Fibroblast of gingiva (primary cell): ENCODE data around the gene MYL5.
A peak's percentile ranks its signal among the peaks of the same experiment; 100 is the strongest.
"Not testable (repeated sequence)": the region's sequence is repeated elsewhere in the genome, so short reads cannot be mapped to it uniquely, and the experiment has no call there.

ENCODE experiments used
- DNase-seq: peaks from one replicate; pipeline ENCODE4 v3.0.0-alpha.2; 2011; ENCODE audit warnings: low read depth

MYL5 gene

DNA sequence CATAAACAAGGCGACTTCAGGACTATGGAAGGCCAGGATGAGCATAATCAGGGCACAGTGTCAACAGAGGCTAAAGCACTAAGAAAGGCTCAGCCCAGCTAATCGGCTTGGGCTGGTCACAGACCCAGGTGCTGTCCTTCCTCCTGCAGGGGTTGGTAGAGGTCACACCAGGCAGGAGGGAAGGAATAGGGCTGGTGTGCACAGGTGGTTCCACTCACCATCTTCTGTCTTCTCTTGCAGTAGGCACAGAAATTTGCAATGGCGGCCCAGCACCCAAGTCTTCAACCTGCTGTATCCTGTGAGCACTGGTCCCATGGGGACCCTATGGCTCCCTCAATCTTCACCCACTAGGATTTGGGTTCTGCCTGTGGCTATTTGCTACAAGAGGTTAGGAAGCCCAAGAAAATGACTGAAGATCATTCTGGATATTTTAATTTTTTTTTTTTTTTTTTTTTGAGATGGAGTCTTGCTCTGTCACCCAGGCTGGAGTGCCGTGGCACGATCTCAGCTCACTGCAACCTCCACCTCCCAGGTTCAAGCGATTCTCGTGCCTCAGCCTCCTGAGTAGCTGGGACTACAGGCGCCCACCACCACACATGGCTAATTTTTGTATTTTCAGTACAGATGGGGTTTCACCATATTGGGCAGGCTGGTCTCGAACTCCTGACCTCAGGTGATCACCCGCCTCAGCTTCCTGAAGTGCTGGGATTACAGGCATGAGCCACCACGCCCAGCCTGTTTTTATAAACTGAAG is 4.4 kb upstream of the MYL5 start:
- not testable (repeated sequence) for DNase-seq

DNA sequence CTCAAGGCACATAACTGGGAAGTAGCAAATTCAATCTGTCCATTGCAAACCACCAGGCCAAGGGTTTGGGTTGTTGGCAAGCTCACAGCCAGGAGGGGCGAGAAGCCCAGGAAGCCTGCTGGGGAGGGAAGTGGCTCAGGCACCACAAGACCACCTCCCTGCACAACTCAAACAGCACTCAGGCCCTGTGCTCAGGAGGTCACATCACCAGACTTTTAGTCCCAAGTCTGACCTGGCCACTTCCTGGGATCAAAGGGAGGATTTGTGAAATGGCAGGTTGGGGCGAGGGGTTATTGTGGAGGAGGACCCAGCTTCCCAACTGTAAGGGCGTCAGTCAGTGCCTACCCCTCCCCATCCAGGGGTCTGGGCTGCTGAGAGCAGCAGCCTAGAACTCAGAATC is 2.6 kb upstream of the MYL5 start:
- no peak for DNase-seq

DNA sequence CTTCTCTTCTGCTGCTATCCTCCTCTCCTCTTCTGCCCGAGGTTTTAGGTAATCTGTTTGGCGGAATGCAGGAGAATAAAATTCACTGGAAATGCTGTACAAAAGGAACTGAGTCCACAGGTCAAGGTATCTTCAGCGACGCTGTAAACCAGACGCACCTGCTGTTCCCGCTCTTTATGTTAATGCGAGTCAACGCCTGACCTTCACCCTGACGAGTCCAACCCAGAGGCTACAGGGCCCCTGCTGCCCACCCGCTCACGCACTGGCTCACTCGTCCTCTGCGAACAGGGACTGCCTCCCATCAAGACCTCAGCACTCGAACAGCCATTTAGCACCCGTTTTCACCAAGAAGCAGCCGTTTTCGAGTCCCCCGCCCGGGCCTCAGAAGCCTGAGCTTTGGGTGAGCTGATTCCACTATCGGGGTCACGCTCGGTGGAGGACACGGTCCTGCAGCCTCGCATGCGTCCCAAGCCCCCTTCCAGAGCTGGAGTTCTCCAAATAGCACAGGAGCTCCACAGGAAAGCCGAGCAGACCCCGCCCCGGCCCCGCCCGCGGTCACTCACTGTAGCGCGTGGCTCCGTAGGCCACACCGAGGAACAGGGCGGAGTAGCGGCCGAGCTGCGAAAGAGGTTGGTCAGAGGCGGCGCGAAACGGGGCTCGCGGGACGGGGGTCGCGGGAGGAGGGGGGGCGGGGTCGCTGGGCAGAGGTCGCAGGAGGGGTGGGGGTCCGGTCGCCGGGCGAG is 822 bp upstream of the MYL5 start:
- DNase-seq = peak; percentile 26

DNA sequence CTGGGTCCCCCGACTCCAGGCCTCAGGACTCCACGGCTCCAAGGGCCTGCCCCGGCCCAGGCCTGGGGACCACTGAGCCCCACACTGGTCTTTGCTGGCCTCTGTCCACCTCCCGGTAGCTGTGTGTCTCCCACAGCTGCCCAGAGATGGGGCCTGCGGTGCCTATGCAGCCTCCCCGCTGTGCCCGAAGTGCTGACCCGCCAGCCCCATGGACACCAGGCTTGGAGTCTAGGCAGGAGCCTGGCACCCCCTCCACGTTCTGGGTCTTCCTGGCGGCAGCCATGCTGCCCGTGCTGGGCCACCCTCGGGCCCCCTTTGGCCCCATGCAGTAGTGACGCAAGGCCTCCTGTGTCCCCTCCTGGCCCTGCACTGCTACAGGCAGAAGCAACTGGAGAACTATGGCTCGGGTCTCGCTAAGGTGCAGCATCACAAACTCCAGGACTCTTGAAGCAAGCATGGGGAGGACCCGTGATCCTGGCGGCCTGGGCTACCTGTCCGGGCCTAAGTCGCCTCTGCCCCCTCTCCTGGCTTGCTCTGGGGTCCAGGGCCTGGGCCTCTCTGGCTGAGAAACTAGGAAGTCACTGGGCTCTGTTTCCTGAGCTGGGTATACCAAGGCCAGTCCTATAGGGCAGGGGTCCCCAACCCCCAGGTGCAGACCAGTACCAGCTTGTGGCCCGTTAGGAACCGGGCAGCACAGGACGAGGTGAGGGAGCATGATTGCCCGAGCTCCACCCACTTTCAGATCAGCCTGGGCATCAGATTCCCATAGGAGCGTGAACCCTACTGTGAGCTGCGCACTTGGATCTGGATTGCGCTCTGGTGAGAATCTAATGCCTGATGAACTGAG is 917 bp downstream of the MYL5 start:
- no peak for DNase-seq

DNA sequence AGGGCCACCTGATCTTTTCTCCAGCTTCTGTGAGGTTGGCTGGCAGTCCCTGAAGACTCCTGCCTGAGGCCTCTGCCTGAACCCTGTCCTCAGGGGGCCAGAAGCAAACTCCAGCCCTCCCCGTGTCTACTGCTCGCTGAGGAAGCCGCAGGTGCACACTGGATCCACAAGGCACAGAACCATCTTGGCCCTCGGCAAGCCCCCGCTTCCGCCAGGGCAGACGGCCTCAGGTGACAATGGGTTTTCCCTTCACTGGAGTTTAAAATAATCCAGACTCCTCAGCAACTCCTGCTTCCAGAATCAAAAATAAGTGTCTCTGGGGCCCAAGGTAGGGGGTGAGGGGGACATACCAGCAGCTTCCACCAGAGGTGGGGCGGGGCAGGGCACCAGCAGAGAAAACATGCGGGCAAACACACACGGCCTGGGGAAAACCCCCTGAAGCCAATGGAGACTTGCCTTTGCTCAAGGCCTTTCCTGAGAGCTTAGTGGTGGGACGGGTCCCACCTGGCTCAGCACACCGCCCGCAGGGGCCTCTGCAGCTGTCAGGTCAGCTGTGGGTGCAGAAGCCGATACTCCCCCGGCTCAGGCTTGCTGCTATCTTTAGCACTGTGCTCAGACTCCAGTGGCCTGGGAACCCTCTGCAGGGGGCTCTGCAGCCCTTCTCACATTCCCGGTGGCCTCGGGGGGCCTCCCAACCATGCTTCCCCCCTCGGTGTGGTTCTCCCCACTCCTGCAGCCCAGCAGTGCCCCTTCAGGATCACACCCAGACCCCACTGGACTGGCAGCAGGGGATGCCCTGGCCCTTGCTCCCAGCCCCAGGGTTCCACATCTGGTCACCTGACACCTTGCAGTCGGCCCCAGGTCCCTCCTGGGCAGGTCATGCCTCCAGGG is 1.9 kb downstream of the MYL5 start:
- DNase-seq = no peak

DNA sequence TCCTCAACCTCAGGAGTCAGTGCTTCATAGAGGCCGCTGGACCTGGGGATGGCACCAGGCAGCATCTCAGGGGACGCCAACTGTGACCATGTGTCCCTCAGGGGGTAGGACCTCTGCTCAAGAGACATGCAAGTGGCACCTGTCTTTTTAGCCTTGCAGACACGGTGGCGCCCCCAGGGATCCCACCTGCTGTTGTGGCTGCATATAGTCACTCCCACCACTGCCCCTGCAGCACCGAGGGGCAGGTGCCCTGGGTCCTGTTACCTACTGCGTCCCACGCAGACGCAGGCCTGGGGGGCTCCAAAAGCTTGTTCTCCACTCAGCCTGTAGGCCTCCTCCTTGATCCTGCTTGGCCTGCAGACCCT is 2.5 kb downstream of the MYL5 start:
- no peak for DNase-seq

DNA sequence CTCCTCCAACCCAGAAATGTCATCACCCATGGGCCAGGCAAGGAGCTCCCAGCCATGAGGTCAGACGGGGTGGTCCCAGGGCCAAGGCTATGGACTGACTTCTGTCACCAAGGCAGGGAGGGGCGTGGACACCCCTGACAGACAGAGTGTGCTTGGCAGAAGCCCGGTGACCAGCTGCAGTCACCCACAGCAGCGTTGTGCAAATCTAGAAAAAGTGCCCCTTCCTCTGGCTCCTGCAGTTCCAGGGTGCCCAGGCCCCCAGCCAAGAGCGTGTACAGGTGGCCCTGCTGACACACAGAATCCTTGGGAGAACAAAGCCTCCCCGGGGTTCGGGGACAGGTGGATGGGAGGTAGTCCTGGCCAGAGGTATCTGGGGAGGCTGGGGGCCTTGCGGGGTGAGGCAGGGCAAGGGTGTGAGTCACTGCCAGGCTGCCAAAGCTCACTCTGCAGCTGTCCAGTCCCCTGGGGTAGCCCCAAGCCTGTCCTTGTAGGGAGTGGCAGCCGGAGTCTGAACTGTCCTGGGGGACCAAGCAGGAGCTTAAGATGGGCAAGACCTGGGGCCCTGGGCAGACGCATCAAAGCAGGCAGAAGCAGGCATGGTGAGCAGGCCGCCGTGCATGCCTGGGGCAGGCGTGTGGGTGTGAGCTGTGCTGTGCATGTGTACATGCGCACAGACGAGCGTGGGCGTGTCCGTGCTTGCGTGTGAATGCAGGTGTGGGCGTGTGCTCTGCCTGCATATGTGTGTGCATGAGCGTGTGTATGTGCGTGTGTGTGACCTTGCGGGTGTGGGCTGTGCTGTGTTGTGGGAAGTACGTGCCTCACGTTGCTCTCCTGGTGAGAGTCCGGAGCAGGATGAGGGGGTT is 3.3 kb downstream of the MYL5 start:
- no peak for DNase-seq

DNA sequence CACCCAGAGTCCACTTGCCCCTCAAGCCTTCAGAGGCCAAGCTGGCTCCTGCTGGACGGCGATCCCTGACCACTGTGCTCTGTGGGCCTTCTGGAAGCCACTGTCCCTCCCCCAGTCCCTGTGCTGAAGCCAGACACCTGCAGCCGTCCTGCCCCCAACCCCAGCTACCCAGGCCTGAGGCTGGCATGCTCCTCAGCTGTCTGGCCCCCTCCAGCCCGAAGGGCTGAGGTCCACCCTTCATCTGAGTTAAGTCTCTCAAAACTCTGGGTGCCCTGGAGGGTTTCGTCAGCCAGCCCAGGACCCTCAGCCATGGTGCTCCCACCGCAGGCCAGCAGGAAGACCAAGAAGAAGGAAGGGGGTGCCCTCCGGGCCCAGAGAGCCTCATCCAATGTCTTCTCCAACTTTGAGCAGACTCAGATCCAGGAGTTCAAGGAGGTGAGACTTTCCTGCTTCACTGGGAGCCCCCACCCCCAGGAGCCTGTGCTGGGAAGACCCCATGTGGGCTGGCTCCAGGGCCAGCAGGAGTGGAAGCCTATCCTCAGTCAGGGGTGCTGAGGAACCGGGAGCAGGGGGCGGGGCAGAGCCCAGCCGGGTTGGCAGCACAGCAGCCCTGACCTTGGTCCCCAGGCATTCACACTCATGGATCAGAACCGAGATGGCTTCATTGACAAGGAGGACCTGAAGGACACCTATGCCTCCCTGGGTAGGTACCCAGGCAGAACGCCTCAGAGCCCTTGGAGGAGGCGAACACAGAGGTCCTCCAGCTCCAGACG is 4.2 kb downstream of the MYL5 start:
- no peak for DNase-seq

DNA sequence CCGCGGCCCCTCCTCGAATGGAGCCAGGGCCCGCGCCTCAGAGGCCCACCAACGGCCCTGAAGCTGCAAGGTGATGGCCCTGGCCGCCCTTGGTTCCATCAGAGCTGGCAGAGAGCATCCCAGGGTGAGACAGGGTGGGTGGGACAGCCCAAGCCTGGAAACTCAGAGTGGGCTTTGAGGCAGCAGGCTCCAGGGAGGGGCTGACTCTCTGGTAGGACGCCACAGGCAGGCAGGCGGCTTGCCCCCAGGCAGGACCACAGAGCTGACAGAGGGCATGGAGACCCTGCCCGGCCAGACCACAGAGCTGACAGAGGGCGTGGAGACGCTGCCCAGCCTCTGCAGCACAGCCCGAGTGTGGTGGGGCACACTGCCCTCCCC is 4.8 kb downstream of the MYL5 start:
- DNase-seq = no peak

DNA sequence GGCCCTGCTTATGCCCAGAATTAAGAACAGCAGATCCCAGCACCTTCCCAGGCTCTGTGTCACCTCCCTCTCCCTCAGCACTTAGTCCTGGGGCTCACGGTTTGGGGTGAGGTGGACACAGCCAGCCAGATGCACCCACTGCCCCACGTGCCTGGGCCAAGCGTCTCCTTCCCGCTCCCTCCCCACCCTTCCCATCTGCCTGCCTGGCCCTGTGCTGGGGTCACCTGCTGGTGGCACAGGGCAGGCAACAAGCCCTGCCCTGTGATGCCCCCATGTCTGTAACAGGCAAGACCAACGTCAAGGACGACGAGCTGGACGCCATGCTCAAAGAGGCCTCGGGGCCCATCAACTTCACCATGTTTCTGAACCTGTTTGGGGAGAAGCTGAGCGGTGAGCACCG is 5.3 kb downstream of the MYL5 start:
- DNase-seq = no peak

DNA sequence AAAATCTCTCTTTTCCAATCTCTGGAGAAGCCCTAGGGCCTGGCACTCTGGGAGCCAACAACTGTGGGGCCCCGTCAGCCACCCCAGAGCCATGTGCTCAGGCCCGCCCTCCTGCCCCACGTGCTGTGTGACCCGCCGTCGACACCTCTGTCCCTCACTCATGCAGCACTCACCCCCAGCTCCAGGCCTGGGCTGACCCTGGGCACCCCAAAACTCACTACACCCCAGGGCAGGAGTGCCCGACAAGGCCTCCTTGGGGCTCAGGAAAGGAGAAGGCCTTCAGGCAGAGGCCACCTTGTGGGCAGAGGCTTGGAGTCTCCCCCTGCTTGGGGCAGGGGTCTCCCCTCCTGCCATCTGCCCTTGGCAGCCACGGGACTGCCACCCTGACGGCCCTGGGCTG is 5.7 kb downstream of the MYL5 start:
- no peak for DNase-seq

DNA sequence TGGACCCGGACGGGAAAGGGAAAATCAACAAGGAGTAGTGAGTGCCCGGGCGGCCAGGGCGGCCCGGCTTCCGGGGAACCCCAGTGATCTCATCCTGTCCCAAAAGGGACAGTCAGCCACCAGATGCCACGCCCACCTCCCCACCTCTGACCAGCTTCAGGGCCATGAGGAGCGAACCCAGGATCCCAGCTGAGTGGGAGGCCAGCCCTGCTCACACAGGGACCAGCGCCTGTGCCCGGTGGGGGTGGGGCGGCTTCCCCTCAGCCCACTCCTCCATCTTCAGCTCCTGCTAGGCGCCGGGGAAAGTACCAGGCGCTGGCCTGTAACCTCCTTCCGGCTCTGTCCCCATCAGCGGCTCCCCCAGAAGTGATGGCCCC is 6.2 kb downstream of the MYL5 start:
- no peak for DNase-seq

DNA sequence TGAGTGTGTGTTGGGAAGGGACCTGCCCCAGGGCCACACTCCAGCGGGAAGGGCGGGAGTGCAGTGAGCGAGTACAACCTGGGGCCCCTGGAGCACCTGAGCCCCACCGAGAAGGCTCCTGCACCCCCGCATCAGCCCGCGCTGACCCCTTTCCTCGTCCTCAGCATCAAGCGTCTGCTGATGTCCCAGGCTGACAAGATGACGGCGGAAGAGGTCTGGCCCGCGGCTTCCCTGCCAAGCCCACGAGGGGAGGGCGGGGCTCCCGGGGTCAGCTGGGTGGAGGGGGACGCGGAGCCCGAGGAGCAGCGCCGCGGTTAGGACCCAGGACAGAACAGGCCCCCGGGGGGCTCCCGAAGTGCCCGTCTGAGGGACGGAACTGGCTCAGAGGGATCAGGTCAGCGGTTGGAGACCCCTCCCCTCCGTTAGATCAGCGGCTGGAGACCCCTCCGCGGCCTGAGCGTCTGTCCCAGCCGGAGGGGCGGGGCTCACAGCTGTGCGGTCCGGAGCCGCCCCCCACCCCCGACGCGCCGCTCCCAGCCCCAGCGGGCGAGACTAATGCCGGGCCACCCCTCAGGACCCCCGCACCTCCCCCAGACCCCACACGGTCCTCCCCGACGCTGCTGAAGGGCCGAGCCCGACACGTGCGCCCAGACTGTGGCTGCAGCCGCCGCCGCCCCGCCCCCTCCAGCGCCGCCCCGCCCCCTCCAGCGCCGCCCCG is 6.7 kb downstream of the MYL5 start:
- no peak for DNase-seq

DNA sequence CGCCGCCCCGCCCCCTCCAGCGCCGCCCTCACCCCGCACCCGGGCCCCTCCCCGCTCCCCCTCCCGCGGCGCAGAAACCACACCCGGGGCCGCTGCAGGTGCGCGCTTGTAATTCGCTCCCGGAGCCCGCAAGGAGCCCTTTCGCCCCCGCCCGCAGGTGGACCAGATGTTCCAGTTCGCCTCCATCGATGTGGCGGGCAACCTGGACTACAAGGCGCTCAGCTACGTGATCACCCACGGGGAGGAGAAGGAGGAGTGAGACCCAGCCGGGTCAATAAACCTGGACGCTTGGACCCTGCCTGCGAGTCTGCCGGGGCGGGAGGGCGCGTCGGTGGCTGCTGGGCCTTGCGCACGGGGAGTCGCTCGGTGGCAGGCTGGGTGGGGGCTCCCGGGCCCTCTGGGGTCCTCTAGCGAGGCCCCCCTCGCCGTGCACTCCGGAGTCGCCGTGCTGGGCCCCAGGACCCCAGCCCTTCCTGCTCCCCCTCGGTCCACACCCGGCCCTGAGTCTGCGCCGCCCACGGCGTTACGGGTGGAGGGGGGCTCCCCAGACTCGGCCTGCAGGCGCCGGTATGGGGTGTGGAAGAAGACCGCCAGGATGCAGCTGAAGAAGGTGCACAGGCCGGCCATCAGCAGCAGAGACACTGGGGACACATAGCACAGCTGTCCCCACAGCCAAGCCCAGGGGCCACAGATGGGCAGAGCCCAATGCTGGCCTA is 7.6 kb downstream of the MYL5 start:
- no peak for DNase-seq

DNA sequence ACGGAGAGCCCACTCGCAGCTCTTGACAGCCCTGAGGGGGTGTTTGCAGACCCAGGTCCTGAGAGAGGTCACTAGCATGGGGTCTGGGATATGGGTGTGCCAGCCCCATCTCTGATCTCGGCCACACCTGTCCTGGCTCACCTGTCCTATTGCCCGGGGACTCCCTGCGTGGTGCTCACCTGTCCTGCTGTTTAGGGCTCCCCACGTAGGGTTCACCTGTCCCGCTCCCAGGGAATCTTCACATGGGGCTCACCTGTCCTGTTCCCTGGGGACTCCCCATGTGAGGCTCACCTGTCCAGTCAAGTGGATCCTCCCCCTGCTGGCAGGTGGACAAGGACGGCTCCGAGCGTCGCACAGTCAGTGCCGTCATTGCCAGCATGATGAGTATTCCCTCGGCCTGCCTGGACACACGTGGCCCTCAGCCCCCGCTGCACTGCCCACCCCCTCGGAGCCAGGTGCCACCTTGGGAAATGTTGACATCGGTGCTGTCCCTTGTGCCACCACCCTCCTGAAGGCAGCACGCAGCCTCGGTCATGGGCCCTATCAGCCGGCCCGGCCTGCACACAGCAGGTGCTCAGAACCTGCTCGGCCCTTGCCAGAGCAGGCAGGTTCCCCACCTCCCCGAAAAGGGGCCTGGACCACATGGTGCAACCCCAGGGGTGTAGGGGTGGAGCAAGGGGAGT is 8.3 kb downstream of the MYL5 start:
- DNase-seq = no peak

DNA sequence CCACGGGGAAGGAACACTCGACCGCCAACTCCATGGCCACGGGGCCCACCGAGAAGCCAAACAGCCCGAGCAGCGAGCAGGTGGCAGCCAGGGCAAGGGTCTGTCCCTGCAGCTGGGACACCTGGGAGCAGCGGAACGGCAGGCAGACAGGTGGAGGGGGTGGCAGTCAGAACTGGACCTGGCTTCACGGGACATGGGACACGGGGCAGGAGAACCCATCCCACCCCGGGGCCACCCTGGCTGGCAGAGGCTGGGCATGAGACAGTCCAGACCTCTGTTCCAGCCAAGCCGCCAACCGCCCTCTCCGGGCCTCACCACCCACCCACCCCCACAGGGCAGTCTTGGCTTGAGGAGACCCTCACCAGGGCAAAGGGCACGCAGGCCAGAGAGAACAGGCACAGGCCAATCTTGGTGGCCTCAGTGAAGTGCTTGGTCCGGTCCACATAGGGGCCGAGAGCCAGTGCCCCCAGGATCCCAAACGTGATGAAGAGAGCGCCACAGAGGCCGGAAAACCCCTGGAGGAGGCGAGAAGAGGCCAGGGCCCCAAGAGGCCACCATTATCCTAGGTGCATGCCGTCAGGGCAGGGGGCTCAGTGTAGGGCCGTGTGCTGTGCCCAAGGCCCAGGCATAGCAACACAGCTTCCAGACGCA is 9.0 kb downstream of the MYL5 start:
- no peak for DNase-seq

DNA sequence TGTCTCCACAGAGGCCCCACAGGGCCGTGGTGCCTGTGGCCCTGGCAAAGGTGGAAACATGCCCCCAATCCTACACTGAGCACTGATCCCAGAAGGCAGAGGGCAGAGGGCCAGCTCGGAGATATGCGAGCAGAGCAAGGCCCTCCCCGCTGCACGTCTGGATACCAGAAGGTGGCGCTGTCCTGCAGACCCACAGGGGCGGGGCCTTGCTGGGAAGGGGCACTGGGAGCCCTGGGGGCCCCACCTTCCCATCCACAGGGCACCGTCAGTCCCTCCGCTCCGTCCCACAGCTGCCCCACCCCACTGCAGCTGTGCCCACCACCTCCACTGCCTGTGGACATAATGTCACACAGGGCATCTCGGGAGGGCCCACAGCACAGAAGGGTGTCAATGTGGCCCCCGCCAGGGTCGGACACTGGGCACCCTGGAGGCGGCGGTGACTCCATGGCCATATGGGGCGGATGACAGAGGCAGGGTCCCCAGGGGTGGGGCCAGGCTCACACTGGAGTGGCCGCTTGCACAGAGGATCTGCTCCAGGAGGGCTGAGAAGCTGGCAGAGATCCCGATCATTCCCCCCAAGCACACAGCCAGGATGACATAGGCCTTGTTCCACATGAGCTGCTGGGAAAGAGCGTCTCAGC is 9.8 kb downstream of the MYL5 start:
- DNase-seq = peak; percentile 61
